ENCODE results near the gene EMX1.
A peak's percentile ranks its signal among the peaks of the same experiment; 100 is the strongest.

EMX1 gene

GRCh38 chr2:72932805-72933204, 15.5 kb downstream of the EMX1 start:
- H3K9me2 ChIP-seq (replicated peaks; ENCODE audit: low read depth, low read length) = no peaks in the 10 kb centered on the region
- TF ChIP-seq CTCF (conservative IDR thresholded peaks at IDR 0.05; ENCODE audit: low read length) = no peak
- TF ChIP-seq EZH2phosphoT487 (IDR thresholded peaks at IDR 0.05; ENCODE audit: borderline replicate concordance) = no peak
- H4K20me1 ChIP-seq (ENCODE audit: insufficient read depth, low read length, poor library complexity, severe bottlenecking) = no peaks in the 10 kb centered on the region
- no peak overlapping the region for H3K4me3 ChIP-seq (ENCODE audit: low read length, poor library complexity, severe bottlenecking)
- no peak overlapping the region for H2AFZ ChIP-seq (ENCODE audit: low read length)
- no peak overlapping the region for H3K9ac ChIP-seq (ENCODE audit: low read depth, low read length, poor library complexity, severe bottlenecking)
- H3K9me3 ChIP-seq (ENCODE audit: insufficient read depth, low read depth, low read length) = no peaks in the 10 kb centered on the region
- H3K4me1 ChIP-seq (ENCODE audit: insufficient read depth, low read length, poor library complexity, severe bottlenecking) = peaks cover 37% of the 10 kb centered on the region
- no peak overlapping the region for H3K4me2 ChIP-seq (ENCODE audit: low read depth, low read length, poor library complexity, severe bottlenecking)
- H3K36me3 ChIP-seq (ENCODE audit: insufficient read depth, low read length) = no peaks in the 10 kb centered on the region
- no peaks in the 10 kb centered on the region for H3K79me2 ChIP-seq (ENCODE audit: insufficient read depth, low read length)
- no peaks in the 10 kb centered on the region for H3F3A ChIP-seq (ENCODE audit: low read depth)
- H3K27me3 ChIP-seq (ENCODE audit: insufficient read depth, low read length, poor library complexity, severe bottlenecking) = no peaks in the 10 kb centered on the region

GRCh38 chr2:72933207-72933606, 15.9 kb downstream of the EMX1 start:
- Histone ChIP-seq H3K27me3 (ENCODE audit: insufficient read depth, low read length, poor library complexity, severe bottlenecking) (no peaks in the 10 kb centered on the region), H3K36me3 (ENCODE audit: insufficient read depth, low read length) (no peaks in the 10 kb centered on the region), H3K9me2 (replicated peaks; ENCODE audit: low read depth, low read length) (no peaks in the 10 kb centered on the region), H3K9me3 (ENCODE audit: insufficient read depth, low read depth, low read length) (no peaks in the 10 kb centered on the region), H3K4me2 (ENCODE audit: low read depth, low read length, poor library complexity, severe bottlenecking) (no peak overlapping the region), H3K9ac (ENCODE audit: low read depth, low read length, poor library complexity, severe bottlenecking) (peak overlapping the region; percentile 24), H3K4me1 (ENCODE audit: insufficient read depth, low read length, poor library complexity, severe bottlenecking) (peaks cover 37% of the 10 kb centered on the region), H3K79me2 (ENCODE audit: insufficient read depth, low read length) (no peaks in the 10 kb centered on the region), H3K4me3 (ENCODE audit: low read length, poor library complexity, severe bottlenecking) (no peak overlapping the region), H3F3A (ENCODE audit: low read depth) (no peaks in the 10 kb centered on the region), H4K20me1 (ENCODE audit: insufficient read depth, low read length, poor library complexity, severe bottlenecking) (no peaks in the 10 kb centered on the region), H2AFZ (ENCODE audit: low read length) (no peak overlapping the region)
- TF ChIP-seq EZH2phosphoT487 (IDR thresholded peaks at IDR 0.05; ENCODE audit: borderline replicate concordance) (no peak), CTCF (conservative IDR thresholded peaks at IDR 0.05; ENCODE audit: low read length) (no peak)

- TF ChIP-seq CTCF (conservative IDR thresholded peaks at IDR 0.05; ENCODE audit: low read length) (no peak), EZH2phosphoT487 (IDR thresholded peaks at IDR 0.05; ENCODE audit: borderline replicate concordance) (no peak)
- Histone ChIP-seq H3K4me2 (ENCODE audit: low read depth, low read length, poor library complexity, severe bottlenecking) (no peak overlapping the region), H3K9ac (ENCODE audit: low read depth, low read length, poor library complexity, severe bottlenecking) (peak overlapping the region; percentile 24), H3K9me3 (ENCODE audit: insufficient read depth, low read depth, low read length) (no peaks in the 10 kb centered on the region), H3K4me3 (ENCODE audit: low read length, poor library complexity, severe bottlenecking) (no peak overlapping the region), H3K79me2 (ENCODE audit: insufficient read depth, low read length) (no peaks in the 10 kb centered on the region), H3K36me3 (ENCODE audit: insufficient read depth, low read length) (no peaks in the 10 kb centered on the region), H3K27me3 (ENCODE audit: insufficient read depth, low read length, poor library complexity, severe bottlenecking) (no peaks in the 10 kb centered on the region), H3K9me2 (replicated peaks; ENCODE audit: low read depth, low read length) (no peaks in the 10 kb centered on the region), H2AFZ (ENCODE audit: low read length) (no peak overlapping the region), H3F3A (ENCODE audit: low read depth) (no peaks in the 10 kb centered on the region), H4K20me1 (ENCODE audit: insufficient read depth, low read length, poor library complexity, severe bottlenecking) (no peaks in the 10 kb centered on the region), H3K4me1 (ENCODE audit: insufficient read depth, low read length, poor library complexity, severe bottlenecking) (peaks cover 37% of the 10 kb centered on the region)
Measured at GRCh38 chr2:72933646-72934151, 16.4 kb downstream of the EMX1 start.
